Parathyroid adenoma (tissue), 2 donors: ENCODE results near the gene DHRS9.
"Not testable (repeated sequence)": the region's sequence is repeated elsewhere in the genome, so short reads cannot be mapped to it uniquely, and the experiment has no call there.

Experiments used
- H2AFZ ChIP-seq: fragments of 300-600 bp; sonication (generic); one replicate; pipeline ENCODE4 v1.7.0; 2017; ENCODE audit warnings: antibody characterized with exemption, mild to moderate bottlenecking
- H3K27ac ChIP-seq: fragments of 300-600 bp; sonication (generic); one replicate; pipeline ENCODE4 v1.7.0; 2017
- H3K27me3 ChIP-seq: fragments of 300-600 bp; sonication (generic); one replicate; pipeline ENCODE4 v1.7.0; 2017; ENCODE audit warnings: low read length; ENCODE audit not compliant: control insufficient read depth, insufficient read depth
- H3K36me3 ChIP-seq: fragments of 300-600 bp; sonication (generic); one replicate; pipeline ENCODE4 v1.7.0; 2017; ENCODE audit warnings: low read length; ENCODE audit not compliant: control insufficient read depth, insufficient read depth
- H3K4me1 ChIP-seq: fragments of 300-600 bp; sonication (generic); one replicate; pipeline ENCODE4 v1.7.0; 2017; ENCODE audit warnings: control low read depth
- H3K4me2 ChIP-seq: fragments of 300-600 bp; sonication (generic); one replicate; pipeline ENCODE4 v1.7.0; 2017; ENCODE audit warnings: low read length
- H3K4me3 ChIP-seq: fragments of 300-600 bp; sonication (generic); one replicate; pipeline ENCODE4 v1.7.0; 2017; ENCODE audit warnings: low read depth, low read length
- H3K79me2 ChIP-seq: fragments of 300-600 bp; sonication (generic); one replicate; pipeline ENCODE4 v1.7.0; 2017; ENCODE audit warnings: control low read depth
- H3K9ac ChIP-seq: fragments of 300-600 bp; sonication (generic); one replicate; pipeline ENCODE4 v1.7.0; 2017; ENCODE audit warnings: mild to moderate bottlenecking
- H3K9me3 ChIP-seq: fragments of 300-600 bp; sonication (generic); one replicate; pipeline ENCODE4 v1.7.0; 2017; ENCODE audit warnings: low read length; ENCODE audit not compliant: control insufficient read depth
- CTCF ChIP-seq: fragments of 300-600 bp; sonication (generic); IDR thresholded peaks from one replicate; pipeline ENCODE4 v1.7.0; 2017; ENCODE audit warnings: antibody characterized with exemption, mild to moderate bottlenecking
- donor health status: primary hyperparathyroidism.

DHRS9 gene

DNA sequence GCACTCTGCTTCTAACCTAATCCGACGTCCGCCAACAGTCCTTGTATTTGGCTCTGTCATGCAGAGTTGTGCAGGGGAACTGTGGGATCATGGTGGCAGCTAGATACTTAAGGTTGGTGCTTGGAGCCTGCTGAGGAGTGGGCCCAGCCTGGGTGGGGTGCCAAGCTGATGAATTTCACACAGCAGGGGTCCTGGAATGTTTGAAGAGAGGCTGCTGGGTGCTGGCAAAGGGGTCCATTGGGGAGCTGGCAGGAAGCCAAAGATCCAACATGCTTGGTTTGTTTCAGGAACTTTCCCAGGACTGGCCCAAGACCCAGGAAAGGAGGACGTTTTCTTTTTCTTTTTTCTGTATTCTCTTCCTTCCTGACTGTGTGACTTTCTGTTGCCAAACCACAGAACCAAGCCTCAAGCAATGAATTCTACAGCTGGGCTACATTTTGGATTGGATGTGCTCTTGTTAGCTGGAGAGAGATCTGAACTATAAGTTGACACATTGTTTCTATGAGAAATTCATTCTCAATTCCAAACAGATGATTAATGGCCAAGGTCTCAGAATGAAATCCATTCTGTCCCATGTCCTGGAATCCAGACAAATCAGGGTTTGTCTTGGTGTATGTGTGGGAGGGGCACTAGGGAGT is 49.9 kb downstream of the DHRS9 start:
- no peak for TF ChIP-seq CTCF
- no peak overlapping the region for H3K27ac ChIP-seq
- H3K9me3 ChIP-seq = no peaks in the 10 kb centered on the region
- H3K4me3 ChIP-seq = no peak overlapping the region
- no peaks in the 10 kb centered on the region for H3K27me3 ChIP-seq
- H3K4me1 ChIP-seq = no peaks in the 10 kb centered on the region
- H3K36me3 ChIP-seq = no peaks in the 10 kb centered on the region
- H2AFZ ChIP-seq = no peak overlapping the region
- no peak overlapping the region for H3K9ac ChIP-seq
- no peak overlapping the region for H3K4me2 ChIP-seq
- no peaks in the 10 kb centered on the region for H3K79me2 ChIP-seq

- Histone ChIP-seq H3K27me3 (no peaks in the 10 kb centered on the region), H3K79me2 (no peaks in the 10 kb centered on the region), H3K4me3 (no peak overlapping the region), H3K36me3 (no peaks in the 10 kb centered on the region), H3K4me2 (no peak overlapping the region), H3K9me3 (no peaks in the 10 kb centered on the region), H3K4me1 (no peaks in the 10 kb centered on the region), H3K27ac (no peak overlapping the region), H2AFZ (no peak overlapping the region), H3K9ac (no peak overlapping the region)
- no peak for TF ChIP-seq CTCF
Measured at GRCh38 chr2:169119851-169120250, 50.5 kb downstream of the DHRS9 start.

GRCh38 chr2:169129703-169130243 is 60.4 kb downstream of the DHRS9 start:
- Histone ChIP-seq H3K9ac (no peak overlapping the region), H3K4me1 (no peaks in the 10 kb centered on the region), H3K36me3 (no peaks in the 10 kb centered on the region), H3K79me2 (no peaks in the 10 kb centered on the region), H3K4me3 (no peak overlapping the region), H3K4me2 (no peak overlapping the region), H3K9me3 (no peaks in the 10 kb centered on the region), H3K27ac (no peak overlapping the region), H3K27me3 (no peaks in the 10 kb centered on the region), H2AFZ (no peak overlapping the region)
- TF ChIP-seq CTCF = no peak

- no peak overlapping the region for H3K4me2 ChIP-seq
- H2AFZ ChIP-seq = no peak overlapping the region
- TF ChIP-seq CTCF = peak; percentile 76
- no peak overlapping the region for H3K9ac ChIP-seq
- no peaks in the 10 kb centered on the region for H3K27me3 ChIP-seq
- H3K27ac ChIP-seq = no peak overlapping the region
- H3K36me3 ChIP-seq = no peaks in the 10 kb centered on the region
- no peak overlapping the region for H3K4me3 ChIP-seq
- no peaks in the 10 kb centered on the region for H3K9me3 ChIP-seq
- H3K4me1 ChIP-seq = no peaks in the 10 kb centered on the region
- no peaks in the 10 kb centered on the region for H3K79me2 ChIP-seq
Measured at GRCh38 chr2:169131587-169132512, 62.5 kb downstream of the DHRS9 start.

DNA sequence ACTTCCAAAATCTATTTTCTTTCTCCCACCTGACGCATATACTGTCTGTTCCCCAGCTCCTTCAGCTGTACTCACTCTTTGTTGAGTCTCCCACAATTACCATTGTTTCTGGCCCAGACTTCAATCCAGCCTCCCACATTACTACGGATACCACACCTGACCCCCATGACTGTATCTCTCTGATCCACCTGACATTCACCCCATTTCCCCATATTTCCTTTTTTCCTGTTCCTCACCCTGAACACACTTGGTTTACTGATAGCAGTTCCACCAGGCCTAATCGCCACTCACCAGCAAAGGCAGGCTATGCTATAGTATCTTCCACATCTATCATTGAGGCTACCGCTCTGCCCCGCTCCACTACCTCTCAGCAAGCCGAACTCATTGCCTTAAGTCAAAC is 64.9 kb downstream of the DHRS9 start:
- not testable (repeated sequence) for H3K4me1 ChIP-seq, H3K9me3 ChIP-seq, H3K27ac ChIP-seq, H3K27me3 ChIP-seq, H3K9ac ChIP-seq, H3K36me3 ChIP-seq, H2AFZ ChIP-seq, H3K79me2 ChIP-seq, H3K4me2 ChIP-seq, H3K4me3 ChIP-seq

DNA sequence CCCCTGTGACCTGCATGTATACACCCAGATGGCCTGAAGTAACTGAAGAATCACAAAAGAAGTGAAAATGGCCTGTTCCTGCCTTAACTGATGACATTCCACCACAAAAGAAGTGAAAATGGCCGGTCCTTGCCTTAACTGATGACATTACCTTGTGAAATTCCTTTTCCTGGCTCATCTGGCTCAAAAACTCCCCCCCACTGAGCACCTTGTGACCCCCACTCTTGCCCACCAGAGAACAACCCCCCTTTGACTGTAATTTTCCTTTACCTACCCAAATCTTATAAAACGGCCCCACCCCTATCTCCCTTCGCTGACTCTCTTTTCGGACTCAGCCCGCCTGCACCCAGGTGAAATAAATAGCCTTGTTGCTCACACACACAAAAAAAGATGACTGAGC is 67.1 kb downstream of the DHRS9 start:
- not testable (repeated sequence) for H3K4me3 ChIP-seq, H3K4me2 ChIP-seq

More for the DNA sequence above, 67.1 kb downstream of the DHRS9 start:
- not testable (repeated sequence) for H3K27me3 ChIP-seq, H3K27ac ChIP-seq, H3K9ac ChIP-seq, H3K9me3 ChIP-seq, H2AFZ ChIP-seq, H3K36me3 ChIP-seq, H3K79me2 ChIP-seq, H3K4me1 ChIP-seq
